Glutamatergic neuron (in vitro differentiated cells): ENCODE results near the gene JAML. TPM values are rescaled to one million over a fixed set of nuclear protein-coding genes. Genes with fewer than 3 reads are reported as not detected.

Experiments used
- DNase-seq: peaks from one replicate; pipeline ENCODE4 v3.0.0; 2022
- H3K27ac Mint-ChIP-seq: one replicate; pipeline ENCODE4 v1.8.0; 2020; ENCODE audit warnings: mild to moderate bottlenecking, mixed read lengths, inconsistent platforms; ENCODE audit not compliant: unreplicated experiment
- H3K27me3 Mint-ChIP-seq: one replicate; pipeline ENCODE4 v1.8.0; 2020; ENCODE audit warnings: mild to moderate bottlenecking, moderate library complexity, mixed read lengths, inconsistent platforms; ENCODE audit not compliant: unreplicated experiment
- H3K36me3 Mint-ChIP-seq: one replicate; pipeline ENCODE4 v1.8.0; 2020; ENCODE audit warnings: mild to moderate bottlenecking, mixed read lengths, inconsistent platforms; ENCODE audit not compliant: unreplicated experiment
- H3K4me1 Mint-ChIP-seq: one replicate; pipeline ENCODE4 v1.8.0; 2020; ENCODE audit warnings: mild to moderate bottlenecking, low read depth, mixed read lengths, inconsistent platforms; ENCODE audit not compliant: unreplicated experiment
- H3K4me3 Mint-ChIP-seq: one replicate; pipeline ENCODE4 v1.8.0; 2020; ENCODE audit warnings: mild to moderate bottlenecking, mixed read lengths, inconsistent platforms; ENCODE audit not compliant: unreplicated experiment
- H3K9me3 Mint-ChIP-seq: one replicate; pipeline ENCODE4 v1.8.0; 2020; ENCODE audit warnings: mild to moderate bottlenecking, moderate library complexity, mixed read lengths, inconsistent platforms; ENCODE audit not compliant: unreplicated experiment
- CTCF ChIP-seq: fragments of 200-600 bp; sonication (generic); IDR thresholded peaks from one replicate; pipeline ENCODE4 v1.5.0; 2021; ENCODE audit not compliant: partially characterized antibody, unreplicated experiment
- total RNA-seq: library from RNA; stranded (reverse); fragmentation: NEBNext Ultra II Directional; extraction: Animal tissue kit (Norgen Biotek cat#: 25700); gene quantifications from one replicate; pipeline ENCODE4 v1.2.1, GENCODE V29; 2021; ENCODE audit not compliant: unreplicated experiment

JAML gene
- total RNA-seq, 1 donor from 2014 or later = not detected

- H3K4me3 Mint-ChIP-seq = no peak overlapping the region
- H3K27me3 Mint-ChIP-seq = peaks cover 1% of the 10 kb centered on the region
- TF ChIP-seq CTCF = no peak
- no peaks in the 10 kb centered on the region for H3K9me3 Mint-ChIP-seq
- DNase-seq = no peak
- H3K27ac Mint-ChIP-seq = no peak overlapping the region
- H3K36me3 Mint-ChIP-seq = no peaks in the 10 kb centered on the region
- no peaks in the 10 kb centered on the region for H3K4me1 Mint-ChIP-seq
Observed at GRCh38 chr11:118223992-118224391, 819 bp downstream of the JAML start.

- Mint-ChIP-seq H3K27ac (no peak overlapping the region), H3K27me3 (peaks cover 1% of the 10 kb centered on the region), H3K36me3 (no peaks in the 10 kb centered on the region), H3K9me3 (no peaks in the 10 kb centered on the region), H3K4me3 (no peak overlapping the region), H3K4me1 (no peaks in the 10 kb centered on the region)
- TF ChIP-seq CTCF = no peak
- no peak for DNase-seq
Observed at GRCh38 chr11:118223570-118223969, 1.2 kb downstream of the JAML start.

- no peak overlapping the region for H3K4me3 Mint-ChIP-seq
- H3K36me3 Mint-ChIP-seq = no peaks in the 10 kb centered on the region
- H3K4me1 Mint-ChIP-seq = no peaks in the 10 kb centered on the region
- peaks cover 3% of the 10 kb centered on the region for H3K27me3 Mint-ChIP-seq
- no peak overlapping the region for H3K27ac Mint-ChIP-seq
- DNase-seq = no peak
- no peaks in the 10 kb centered on the region for H3K9me3 Mint-ChIP-seq
- TF ChIP-seq CTCF = no peak
Observed at GRCh38 chr11:118222437-118222836, 2.4 kb downstream of the JAML start.

- Mint-ChIP-seq H3K4me1 (peaks cover 8% of the 10 kb centered on the region), H3K36me3 (no peaks in the 10 kb centered on the region), H3K9me3 (no peaks in the 10 kb centered on the region), H3K27ac (no peak overlapping the region), H3K27me3 (peaks cover 1% of the 10 kb centered on the region), H3K4me3 (no peak overlapping the region)
- no peak for TF ChIP-seq CTCF
- DNase-seq = no peak
Observed at GRCh38 chr11:118221419-118221818, 3.4 kb downstream of the JAML start.

GRCh38 chr11:118219732-118220131 lies 5.1 kb downstream of the JAML start:
- TF ChIP-seq CTCF = no peak
- H3K9me3 Mint-ChIP-seq = peaks cover 1% of the 10 kb centered on the region
- H3K27ac Mint-ChIP-seq = no peak overlapping the region
- H3K27me3 Mint-ChIP-seq = peaks cover 1% of the 10 kb centered on the region
- H3K4me1 Mint-ChIP-seq = peaks cover 8% of the 10 kb centered on the region
- H3K36me3 Mint-ChIP-seq = no peaks in the 10 kb centered on the region
- DNase-seq = no peak
- H3K4me3 Mint-ChIP-seq = no peak overlapping the region
